Vagina (tissue), 2 donors: ENCODE data around the gene PDCD11.

Experiments
- CTCF ChIP-seq, 3 experiments: fragments of 450-650 bp in 2 of 3; fragments of 200-600 bp in 1 of 3; sonication (generic) in 1 of 3; IDR thresholded peaks; one replicate each; pipeline ENCODE4 v1.5.1; 2017 to 2019; ENCODE audit warnings: antibody characterized with exemption in 3 of 3, mild to moderate bottlenecking in 2 of 3, moderate library complexity in 2 of 3
- POLR2A ChIP-seq, 2 donors: fragments of 450-650 bp; IDR thresholded peaks; one replicate each; pipeline ENCODE4 v1.6.1; 2017; ENCODE audit warnings: antibody characterized with exemption in 2 of 2, mild to moderate bottlenecking in 2 of 2, moderate library complexity in 2 of 2
- POLR2AphosphoS5 ChIP-seq, 2 donors: sonication (generic); formaldehyde crosslinking; IDR thresholded peaks; one replicate each; pipeline ENCODE4 v1.9.0; 2017; ENCODE audit warnings: antibody characterized with exemption in 2 of 2, mild to moderate bottlenecking in 2 of 2, low read depth in 1 of 2; ENCODE audit not compliant: insufficient read depth in 1 of 2

GRCh38 chr10:103374263-103374662 is 22.2 kb upstream of the PDCD11 start:
- TF ChIP-seq CTCF (IDR thresholded peaks at IDR 0.05) (no peak), POLR2AphosphoS5 (IDR thresholded peaks at IDR 0.05; ENCODE audit: insufficient read depth in 1 of 2, low read depth in 1 of 2) (no peak), POLR2A (IDR thresholded peaks at IDR 0.05) (no peak)
